ENCODE data around the gene RPN2. TPM values are rescaled to one million over a fixed set of nuclear protein-coding genes. Genes with fewer than 3 reads are reported as not detected.
A peak's percentile ranks its signal among the peaks of the same experiment; 100 is the strongest.

Gene RPN2
- total and polyA plus RNA-seq, 10 of the 15 experiments (the other 5 are each of a cell fraction or from before 2014, with no cell fraction given), result 148 to 365 (median 228) TPM

GRCh38 chr20:37190354-37191112 lies 11.4 kb downstream of the RPN2 start (continued):
- TF ChIP-seq ATF2 (IDR thresholded peaks at IDR 0.05; ENCODE audit: low read length) (no peak), ESRRA (IDR thresholded peaks at IDR 0.05; ENCODE audit: low read length) (no peak)

DNA sequence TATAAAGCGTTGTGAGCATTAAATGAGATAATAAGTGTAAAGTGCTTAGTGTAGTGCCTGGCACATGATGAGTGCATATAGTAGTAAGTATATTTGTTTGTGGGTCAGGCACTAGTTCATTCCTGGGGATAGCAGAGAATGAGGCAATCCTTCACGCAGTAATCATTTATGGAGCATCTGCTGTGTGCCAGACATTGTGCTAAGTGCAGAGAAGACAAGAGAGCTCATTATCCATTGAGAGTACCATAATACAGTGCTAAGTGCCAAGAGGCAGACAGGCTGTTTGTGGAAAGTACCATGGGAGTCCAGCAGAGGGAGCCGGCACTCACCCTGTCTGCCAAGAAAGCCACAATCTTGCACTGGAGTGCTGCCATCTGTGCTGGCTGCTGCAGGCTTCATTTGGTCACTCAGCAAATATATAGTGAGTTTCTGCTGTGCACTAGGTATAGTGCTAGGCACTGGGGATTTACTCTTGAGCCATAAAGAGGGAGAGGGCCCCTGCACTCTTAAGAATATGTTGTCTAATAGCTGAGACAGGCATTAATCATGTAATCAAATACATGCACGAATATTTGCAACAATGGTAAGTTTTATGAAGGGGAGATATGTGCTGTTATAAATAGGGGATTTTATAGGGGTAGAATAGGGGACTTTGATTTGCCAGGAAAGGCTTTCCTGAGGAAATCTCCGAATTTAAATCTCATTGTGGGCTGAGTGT lies 13.2 kb downstream of the RPN2 start:
- Histone ChIP-seq H3K27me3 (replicated peaks in 1 of 2; ENCODE audit: control insufficient read depth in 2 of 2, insufficient read depth in 2 of 2, low read length in 1 of 2) (no peaks in the 10 kb centered on the region), H2AFZ (ENCODE audit: control insufficient read depth, low read depth, low read length) (no peak overlapping the region), H3K4me2 (ENCODE audit: control insufficient read depth, insufficient read depth) (no peak overlapping the region), H3K27ac (ENCODE audit: control insufficient read depth, insufficient read depth) (no peak overlapping the region), H3K9ac (ENCODE audit: control insufficient read depth, insufficient read depth, low read length) (no peak overlapping the region), H4K20me1 (ENCODE audit: control insufficient read depth, insufficient read depth) (peaks cover 8% of the 10 kb centered on the region), H3K4me3 (no peak overlapping the region), H3K79me2 (ENCODE audit: control insufficient read depth, insufficient read depth, low read length) (peaks cover 71% of the 10 kb centered on the region), H3K36me3 (ENCODE audit: control insufficient read depth in 2 of 2, insufficient read depth in 2 of 2, low read length in 1 of 2) (peaks cover 24 to 36% of the 10 kb centered on the region in 2 experiments), H3K9me3 (replicated peaks; ENCODE audit: control insufficient read depth, insufficient read depth, low read length) (no peaks in the 10 kb centered on the region), H3K4me1 (ENCODE audit: control insufficient read depth, insufficient read depth, low read length) (peaks cover 17% of the 10 kb centered on the region)
- 31% methylated on average over 5 of the region's 5 CpGs for WGBS (ENCODE audit: insufficient coverage, insufficient replicate concordance, low lambda C conversion rate, missing lambda C conversion rate)
- no TSS peak for BruUV-seq (replicated peaks)
- ATAC-seq (peak; percentile 88), DNase-seq (ENCODE audit: low read depth, low spot score) (no peak), FAIRE-seq (peak; percentile 89)
- intact Hi-C loops (cut with micrococcal nuclease; ENCODE audit: unreplicated experiment) (loop anchor here (10.0 kb wide), 1 partner anchor 213 kb away; no protein-coding TSS in a partner anchor), in situ Hi-C loops (cut with MboI) (no loop called here)
- ChIA-PET SMC1A (ENCODE audit: uncharacterized antibody, unreplicated experiment) (interaction anchor here (0.6 to 3.6 kb wide), 8 partner anchors 11 to 343 kb away, joined by 3 to 21 read pairs (median 4); partner anchors contain the start of genes MROH8 and RPN2), CTCF (interaction anchor here (0.5 to 13.5 kb wide), 25 partner anchors 9 to 963 kb away, joined by 3 to 200 read pairs (median 4); partner anchors contain the start of genes BLCAP, MROH8 and RPN2), POLR2A (interaction anchor here (0.6 kb wide), 1 partner anchor 15 kb away, joined by 3 read pairs; no protein-coding TSS in a partner anchor), RAD21 (ENCODE audit: unreplicated experiment) (interaction anchor here (1.7 to 3.9 kb wide), 4 partner anchors 13 to 342 kb away, joined by 5 to 20 read pairs (median 14); partner anchors contain the start of genes MROH8 and RPN2)
- TF ChIP-seq, protein P1, sequence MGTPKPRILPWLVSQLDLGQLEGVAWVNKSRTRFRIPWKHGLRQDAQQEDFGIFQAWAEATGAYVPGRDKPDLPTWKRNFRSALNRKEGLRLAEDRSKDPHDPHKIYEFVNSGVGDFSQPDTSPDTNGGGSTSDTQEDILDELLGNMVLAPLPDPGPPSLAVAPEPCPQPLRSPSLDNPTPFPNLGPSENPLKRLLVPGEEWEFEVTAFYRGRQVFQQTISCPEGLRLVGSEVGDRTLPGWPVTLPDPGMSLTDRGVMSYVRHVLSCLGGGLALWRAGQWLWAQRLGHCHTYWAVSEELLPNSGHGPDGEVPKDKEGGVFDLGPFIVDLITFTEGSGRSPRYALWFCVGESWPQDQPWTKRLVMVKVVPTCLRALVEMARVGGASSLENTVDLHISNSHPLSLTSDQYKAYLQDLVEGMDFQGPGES (IDR thresholded peaks at IDR 0.05), result no peak
- TF ChIP-seq, protein P2, sequence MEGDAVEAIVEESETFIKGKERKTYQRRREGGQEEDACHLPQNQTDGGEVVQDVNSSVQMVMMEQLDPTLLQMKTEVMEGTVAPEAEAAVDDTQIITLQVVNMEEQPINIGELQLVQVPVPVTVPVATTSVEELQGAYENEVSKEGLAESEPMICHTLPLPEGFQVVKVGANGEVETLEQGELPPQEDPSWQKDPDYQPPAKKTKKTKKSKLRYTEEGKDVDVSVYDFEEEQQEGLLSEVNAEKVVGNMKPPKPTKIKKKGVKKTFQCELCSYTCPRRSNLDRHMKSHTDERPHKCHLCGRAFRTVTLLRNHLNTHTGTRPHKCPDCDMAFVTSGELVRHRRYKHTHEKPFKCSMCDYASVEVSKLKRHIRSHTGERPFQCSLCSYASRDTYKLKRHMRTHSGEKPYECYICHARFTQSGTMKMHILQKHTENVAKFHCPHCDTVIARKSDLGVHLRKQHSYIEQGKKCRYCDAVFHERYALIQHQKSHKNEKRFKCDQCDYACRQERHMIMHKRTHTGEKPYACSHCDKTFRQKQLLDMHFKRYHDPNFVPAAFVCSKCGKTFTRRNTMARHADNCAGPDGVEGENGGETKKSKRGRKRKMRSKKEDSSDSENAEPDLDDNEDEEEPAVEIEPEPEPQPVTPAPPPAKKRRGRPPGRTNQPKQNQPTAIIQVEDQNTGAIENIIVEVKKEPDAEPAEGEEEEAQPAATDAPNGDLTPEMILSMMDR (IDR thresholded peaks at IDR 0.05 in 2 of 3, conservative IDR thresholded peaks at IDR 0.05 in 1 of 3; ENCODE audit: control insufficient read depth in 2 of 3, extremely low read depth in 1 of 3, insufficient read depth in 1 of 3, low read depth in 3 of 3, low read length in 3 of 3), result peak; percentile 80 to 92 (median 91)
- TF ChIP-seq ATF3 (IDR thresholded peaks at IDR 0.05; ENCODE audit: borderline replicate concordance, extremely low read depth, low read depth, low read length) (no peak), TCF7 (IDR thresholded peaks at IDR 0.05; ENCODE audit: borderline replicate concordance) (no peak), PKNOX1 (IDR thresholded peaks at IDR 0.05) (no peak), SIX5 (IDR thresholded peaks at IDR 0.05; ENCODE audit: low read depth, low read length, severe bottlenecking) (no peak)
- TF ChIP-seq, protein P3, sequence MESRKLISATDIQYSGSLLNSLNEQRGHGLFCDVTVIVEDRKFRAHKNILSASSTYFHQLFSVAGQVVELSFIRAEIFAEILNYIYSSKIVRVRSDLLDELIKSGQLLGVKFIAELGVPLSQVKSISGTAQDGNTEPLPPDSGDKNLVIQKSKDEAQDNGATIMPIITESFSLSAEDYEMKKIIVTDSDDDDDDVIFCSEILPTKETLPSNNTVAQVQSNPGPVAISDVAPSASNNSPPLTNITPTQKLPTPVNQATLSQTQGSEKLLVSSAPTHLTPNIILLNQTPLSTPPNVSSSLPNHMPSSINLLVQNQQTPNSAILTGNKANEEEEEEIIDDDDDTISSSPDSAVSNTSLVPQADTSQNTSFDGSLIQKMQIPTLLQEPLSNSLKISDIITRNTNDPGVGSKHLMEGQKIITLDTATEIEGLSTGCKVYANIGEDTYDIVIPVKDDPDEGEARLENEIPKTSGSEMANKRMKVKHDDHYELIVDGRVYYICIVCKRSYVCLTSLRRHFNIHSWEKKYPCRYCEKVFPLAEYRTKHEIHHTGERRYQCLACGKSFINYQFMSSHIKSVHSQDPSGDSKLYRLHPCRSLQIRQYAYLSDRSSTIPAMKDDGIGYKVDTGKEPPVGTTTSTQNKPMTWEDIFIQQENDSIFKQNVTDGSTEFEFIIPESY (IDR thresholded peaks at IDR 0.05), result no peak
